AG10803 (cell line): ENCODE data around the gene TCN1.
"Not testable (repeated sequence)": the region's sequence is repeated elsewhere in the genome, so short reads cannot be mapped to it uniquely, and the experiment has no call there.

Experiments used
- DNase-seq: peaks from one replicate; pipeline ENCODE4 v3.0.0; 2010; ENCODE audit warnings: low read depth
- H3K4me3 ChIP-seq: 2 replicates; pipeline ENCODE4 v1.5.1; 2011; ENCODE audit warnings: mild to moderate bottlenecking, low read length, control low read depth
- CTCF ChIP-seq: conservative IDR thresholded peaks from 2 replicates; pipeline ENCODE4 v1.5.1; 2011; ENCODE audit warnings: mild to moderate bottlenecking, low read length, control low read depth, inconsistent platforms

The TCN1 gene

GRCh38 chr11:59894616-59895015, 28.3 kb upstream of the TCN1 start:
- H3K4me3 ChIP-seq: no peak overlapping the region
- no peak for DNase-seq
- no peak for TF ChIP-seq CTCF

- no peak for TF ChIP-seq CTCF
- DNase-seq: no peak
- no peak overlapping the region for H3K4me3 ChIP-seq
Measured at GRCh38 chr11:59891781-59892181, 25.5 kb upstream of the TCN1 start.

GRCh38 chr11:59887156-59887555, 20.9 kb upstream of the TCN1 start:
- DNase-seq, H3K4me3 ChIP-seq: not testable (repeated sequence)

GRCh38 chr11:59883597-59883996, 17.3 kb upstream of the TCN1 start:
- DNase-seq: no peak
- no peak for TF ChIP-seq CTCF
- H3K4me3 ChIP-seq: no peak overlapping the region

- TF ChIP-seq CTCF: no peak
- no peak for DNase-seq
- H3K4me3 ChIP-seq: no peak overlapping the region
Measured at GRCh38 chr11:59879567-59879966, 13.3 kb upstream of the TCN1 start.

GRCh38 chr11:59878575-59878974, 12.3 kb upstream of the TCN1 start, which contains the start of gene OOSP3:
TSS of gene OOSP3 (plus strand) at chr11:59878782. CDS start at chr11:59878809, 27 bp downstream.
- H3K4me3 ChIP-seq: no peak within 1 kb of the TSS
- no peak for DNase-seq
- no peak for TF ChIP-seq CTCF

GRCh38 chr11:59877784-59878183, 11.5 kb upstream of the TCN1 start:
- H3K4me3 ChIP-seq: no peak overlapping the region
- no peak for TF ChIP-seq CTCF
- DNase-seq: no peak

GRCh38 chr11:59877325-59877724, 11.0 kb upstream of the TCN1 start:
- H3K4me3 ChIP-seq: no peak overlapping the region
- TF ChIP-seq CTCF: no peak
- no peak for DNase-seq
